HEK293 (cell line): Measurements from ENCODE around the gene IL12RB1.

Experiments used
- FEZF1 ChIP-seq: fragments of 450-650 bp; formaldehyde crosslinking; IDR thresholded peaks from 2 replicates; pipeline ENCODE4 v1.5.1; 2016; ENCODE audit warnings: missing biosample characterization, missing genetic modification characterization
- GLI4 ChIP-seq: fragments of 450-650 bp; formaldehyde crosslinking; IDR thresholded peaks from 2 replicates; pipeline ENCODE4 v1.5.1; 2016; ENCODE audit warnings: missing biosample characterization, missing genetic modification characterization
- HOXA7 ChIP-seq: sonication (generic); formaldehyde crosslinking; IDR thresholded peaks from 2 replicates; pipeline ENCODE4 v1.8.1; 2022; ENCODE audit warnings: missing genetic modification reagents, borderline replicate concordance
- KLF10 ChIP-seq: fragments of 450-650 bp; IDR thresholded peaks from 2 replicates; pipeline ENCODE4 v1.5.1; 2018; ENCODE audit warnings: missing biosample characterization, mild to moderate bottlenecking, missing genetic modification characterization
- TCF7L2 ChIP-seq: IDR thresholded peaks from 2 replicates; pipeline ENCODE4 v1.6.1; 2011; ENCODE audit warnings: low read depth, mild to moderate bottlenecking, inconsistent platforms, low read length, moderate library complexity, borderline replicate concordance
- WT1 ChIP-seq: fragments of 450-650 bp; formaldehyde crosslinking; IDR thresholded peaks from 2 replicates; pipeline ENCODE4 v1.5.1; 2016; ENCODE audit warnings: missing biosample characterization, missing genetic modification characterization
- ZBTB7A ChIP-seq: fragments of 450-650 bp; formaldehyde crosslinking; IDR thresholded peaks from 2 replicates; pipeline ENCODE4 v1.5.1; 2016; ENCODE audit warnings: low read depth, missing biosample characterization, missing genetic modification characterization
- ZNF202 ChIP-seq: fragments of 450-650 bp; formaldehyde crosslinking; IDR thresholded peaks from 2 replicates; pipeline ENCODE4 v1.5.1; 2016; ENCODE audit warnings: missing biosample characterization, missing genetic modification characterization, borderline replicate concordance
- ZNF302 ChIP-seq: fragments of 450-650 bp; formaldehyde crosslinking; IDR thresholded peaks from 2 replicates; pipeline ENCODE4 v1.5.1; 2016; ENCODE audit warnings: missing biosample characterization, missing genetic modification characterization, low read depth
- ZNF404 ChIP-seq: fragments of 450-650 bp; formaldehyde crosslinking; IDR thresholded peaks from 2 replicates; pipeline ENCODE4 v1.5.1; 2017; ENCODE audit warnings: missing biosample characterization, missing genetic modification characterization
- ZNF510 ChIP-seq: fragments of 450-650 bp; formaldehyde crosslinking; IDR thresholded peaks from 2 replicates; pipeline ENCODE4 v1.5.1; 2018; ENCODE audit warnings: mild to moderate bottlenecking, missing genetic modification characterization, missing biosample characterization; ENCODE audit not compliant: insufficient replicate concordance
- ZNF571 ChIP-seq: fragments of 450-650 bp; formaldehyde crosslinking; IDR thresholded peaks from 2 replicates; pipeline ENCODE4 v1.5.0; 2017; ENCODE audit warnings: missing biosample characterization, missing genetic modification characterization
- ZNF610 ChIP-seq: fragments of 450-650 bp; formaldehyde crosslinking; IDR thresholded peaks from 2 replicates; pipeline ENCODE4 v1.5.1; 2016; ENCODE audit warnings: missing biosample characterization, missing genetic modification characterization, borderline replicate concordance
- ZNF658 ChIP-seq: fragments of 450-650 bp; formaldehyde crosslinking; IDR thresholded peaks from 2 replicates; pipeline ENCODE4; 2016; ENCODE audit warnings: missing biosample characterization, missing genetic modification characterization
- ZNF76 ChIP-seq: fragments of 450-650 bp; formaldehyde crosslinking; IDR thresholded peaks from 2 replicates; pipeline ENCODE4; 2016; ENCODE audit warnings: low read depth, missing biosample characterization, missing genetic modification characterization, borderline replicate concordance
- TF ChIP-seq, protein P1 (sequence below): fragments of 450-650 bp; formaldehyde crosslinking; IDR thresholded peaks from 2 replicates; pipeline ENCODE4 v1.5.1; 2016; ENCODE audit warnings: missing biosample characterization, missing genetic modification characterization, low read depth
- TF ChIP-seq, protein P2 (sequence below): fragments of 450-650 bp; formaldehyde crosslinking; IDR thresholded peaks from 2 replicates; pipeline ENCODE4 v1.5.1; 2016; ENCODE audit warnings: missing biosample characterization, missing genetic modification characterization
- TF ChIP-seq, protein P3 (sequence below): fragments of 450-650 bp; formaldehyde crosslinking; IDR thresholded peaks from 2 replicates; pipeline ENCODE4 v1.5.1; 2016; ENCODE audit warnings: missing biosample characterization, missing genetic modification characterization, borderline replicate concordance
- TF ChIP-seq, protein P4 (sequence below): fragments of 450-650 bp; formaldehyde crosslinking; conservative IDR thresholded peaks from 2 replicates; pipeline ENCODE4 v1.5.1; 2016; ENCODE audit warnings: low read depth, missing biosample characterization, missing genetic modification characterization
- TF ChIP-seq, protein P5 (sequence below): fragments of 450-650 bp; formaldehyde crosslinking; IDR thresholded peaks from 2 replicates; pipeline ENCODE4 v1.5.1; 2017; ENCODE audit warnings: missing biosample characterization, mild to moderate bottlenecking, missing genetic modification characterization, moderate library complexity
- TF ChIP-seq, protein P6 (sequence below): fragments of 450-650 bp; formaldehyde crosslinking; IDR thresholded peaks from 2 replicates; pipeline ENCODE4 v1.5.1; 2016; ENCODE audit warnings: missing biosample characterization, missing genetic modification characterization
- TF ChIP-seq, protein P7 (sequence below): fragments of 450-650 bp; formaldehyde crosslinking; IDR thresholded peaks from 2 replicates; pipeline ENCODE4 v1.5.1; 2016; ENCODE audit warnings: missing biosample characterization, missing genetic modification characterization

The IL12RB1 gene

DNA sequence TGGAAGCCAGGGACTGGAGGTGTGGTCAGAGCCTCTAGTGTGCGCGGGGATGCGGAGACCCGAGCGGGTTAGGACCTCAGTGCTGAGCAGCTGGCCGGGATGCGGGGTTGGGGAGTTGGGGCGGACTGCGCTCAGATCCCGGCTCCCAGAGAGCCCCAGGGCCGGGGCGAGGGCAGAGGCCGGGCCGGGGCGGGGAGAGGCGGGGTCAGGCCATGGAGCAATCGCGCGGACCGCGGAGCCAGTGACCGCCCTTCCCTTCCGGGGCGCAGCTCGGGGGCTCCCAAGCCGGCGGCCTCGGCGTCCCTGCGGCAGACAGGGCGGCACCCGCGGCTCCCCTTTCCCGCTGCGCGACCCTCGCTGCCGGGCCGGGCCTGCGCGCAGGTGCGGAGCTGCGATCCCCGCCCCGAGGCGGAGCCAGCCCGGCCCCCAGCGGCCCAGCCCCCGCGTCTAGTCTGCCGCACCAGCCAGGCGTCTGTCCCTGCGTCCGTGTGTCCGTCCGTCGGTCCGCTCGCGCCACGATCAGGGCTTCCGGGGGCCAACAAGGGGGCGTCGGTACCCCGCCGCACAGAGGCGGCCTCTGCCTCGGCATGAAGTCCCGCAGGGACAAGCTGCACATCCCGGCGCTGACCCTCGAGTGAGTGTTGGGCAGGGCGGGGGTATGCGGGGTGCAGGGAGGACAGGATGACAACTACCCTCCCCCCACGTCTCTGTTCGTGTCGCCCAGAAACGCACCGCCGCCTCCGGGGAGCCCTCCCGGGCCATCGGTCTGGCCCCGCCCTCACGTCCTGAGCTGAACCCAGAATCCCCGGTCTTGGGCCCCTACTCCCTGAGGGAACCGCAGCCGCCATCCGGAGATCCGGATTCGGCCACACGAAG is 23.2 kb upstream of the IL12RB1 start (continued):
- TF ChIP-seq, protein P1, sequence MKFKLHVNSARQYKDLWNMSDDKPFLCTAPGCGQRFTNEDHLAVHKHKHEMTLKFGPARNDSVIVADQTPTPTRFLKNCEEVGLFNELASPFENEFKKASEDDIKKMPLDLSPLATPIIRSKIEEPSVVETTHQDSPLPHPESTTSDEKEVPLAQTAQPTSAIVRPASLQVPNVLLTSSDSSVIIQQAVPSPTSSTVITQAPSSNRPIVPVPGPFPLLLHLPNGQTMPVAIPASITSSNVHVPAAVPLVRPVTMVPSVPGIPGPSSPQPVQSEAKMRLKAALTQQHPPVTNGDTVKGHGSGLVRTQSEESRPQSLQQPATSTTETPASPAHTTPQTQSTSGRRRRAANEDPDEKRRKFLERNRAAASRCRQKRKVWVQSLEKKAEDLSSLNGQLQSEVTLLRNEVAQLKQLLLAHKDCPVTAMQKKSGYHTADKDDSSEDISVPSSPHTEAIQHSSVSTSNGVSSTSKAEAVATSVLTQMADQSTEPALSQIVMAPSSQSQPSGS (tag by site-specific recombination): no peak
- TF ChIP-seq ZNF658 (tag by site-specific recombination): no peak
- TF ChIP-seq, protein P2, sequence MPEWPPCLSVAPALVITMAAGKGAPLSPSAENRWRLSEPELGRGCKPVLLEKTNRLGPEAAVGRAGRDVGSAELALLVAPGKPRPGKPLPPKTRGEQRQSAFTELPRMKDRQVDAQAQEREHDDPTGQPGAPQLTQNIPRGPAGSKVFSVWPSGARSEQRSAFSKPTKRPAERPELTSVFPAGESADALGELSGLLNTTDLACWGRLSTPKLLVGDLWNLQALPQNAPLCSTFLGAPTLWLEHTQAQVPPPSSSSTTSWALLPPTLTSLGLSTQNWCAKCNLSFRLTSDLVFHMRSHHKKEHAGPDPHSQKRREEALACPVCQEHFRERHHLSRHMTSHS (tag by site-specific recombination): no peak
- 0 out of 2 replicates have a peak, but pooled peaks have one; percentile 27 for TF ChIP-seq ZBTB7A
- TF ChIP-seq ZNF404 (tag by site-specific recombination): no peak
- no peak for TF ChIP-seq ZNF571 (tag by site-specific recombination)
- no peak for TF ChIP-seq GLI4 (tag by site-specific recombination)
- no peak for TF ChIP-seq FEZF1 (tag by site-specific recombination)
- TF ChIP-seq ZNF610 (tag by site-specific recombination): no peak
- TF ChIP-seq HOXA7 (CRISPR knock-in tag): no peak
- TF ChIP-seq, protein P3, sequence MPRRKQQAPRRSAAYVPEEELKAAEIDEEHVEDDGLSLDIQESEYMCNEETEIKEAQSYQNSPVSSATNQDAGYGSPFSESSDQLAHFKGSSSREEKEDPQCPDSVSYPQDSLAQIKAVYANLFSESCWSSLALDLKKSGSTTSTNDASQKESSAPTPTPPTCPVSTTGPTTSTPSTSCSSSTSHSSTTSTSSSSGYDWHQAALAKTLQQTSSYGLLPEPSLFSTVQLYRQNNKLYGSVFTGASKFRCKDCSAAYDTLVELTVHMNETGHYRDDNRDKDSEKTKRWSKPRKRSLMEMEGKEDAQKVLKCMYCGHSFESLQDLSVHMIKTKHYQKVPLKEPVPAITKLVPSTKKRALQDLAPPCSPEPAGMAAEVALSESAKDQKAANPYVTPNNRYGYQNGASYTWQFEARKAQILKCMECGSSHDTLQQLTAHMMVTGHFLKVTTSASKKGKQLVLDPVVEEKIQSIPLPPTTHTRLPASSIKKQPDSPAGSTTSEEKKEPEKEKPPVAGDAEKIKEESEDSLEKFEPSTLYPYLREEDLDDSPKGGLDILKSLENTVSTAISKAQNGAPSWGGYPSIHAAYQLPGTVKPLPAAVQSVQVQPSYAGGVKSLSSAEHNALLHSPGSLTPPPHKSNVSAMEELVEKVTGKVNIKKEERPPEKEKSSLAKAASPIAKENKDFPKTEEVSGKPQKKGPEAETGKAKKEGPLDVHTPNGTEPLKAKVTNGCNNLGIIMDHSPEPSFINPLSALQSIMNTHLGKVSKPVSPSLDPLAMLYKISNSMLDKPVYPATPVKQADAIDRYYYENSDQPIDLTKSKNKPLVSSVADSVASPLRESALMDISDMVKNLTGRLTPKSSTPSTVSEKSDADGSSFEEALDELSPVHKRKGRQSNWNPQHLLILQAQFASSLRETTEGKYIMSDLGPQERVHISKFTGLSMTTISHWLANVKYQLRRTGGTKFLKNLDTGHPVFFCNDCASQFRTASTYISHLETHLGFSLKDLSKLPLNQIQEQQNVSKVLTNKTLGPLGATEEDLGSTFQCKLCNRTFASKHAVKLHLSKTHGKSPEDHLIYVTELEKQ (tag by site-specific recombination): no peak
- peak; percentile 75 for TF ChIP-seq KLF10 (tag by site-specific recombination)
- TF ChIP-seq, protein P4, sequence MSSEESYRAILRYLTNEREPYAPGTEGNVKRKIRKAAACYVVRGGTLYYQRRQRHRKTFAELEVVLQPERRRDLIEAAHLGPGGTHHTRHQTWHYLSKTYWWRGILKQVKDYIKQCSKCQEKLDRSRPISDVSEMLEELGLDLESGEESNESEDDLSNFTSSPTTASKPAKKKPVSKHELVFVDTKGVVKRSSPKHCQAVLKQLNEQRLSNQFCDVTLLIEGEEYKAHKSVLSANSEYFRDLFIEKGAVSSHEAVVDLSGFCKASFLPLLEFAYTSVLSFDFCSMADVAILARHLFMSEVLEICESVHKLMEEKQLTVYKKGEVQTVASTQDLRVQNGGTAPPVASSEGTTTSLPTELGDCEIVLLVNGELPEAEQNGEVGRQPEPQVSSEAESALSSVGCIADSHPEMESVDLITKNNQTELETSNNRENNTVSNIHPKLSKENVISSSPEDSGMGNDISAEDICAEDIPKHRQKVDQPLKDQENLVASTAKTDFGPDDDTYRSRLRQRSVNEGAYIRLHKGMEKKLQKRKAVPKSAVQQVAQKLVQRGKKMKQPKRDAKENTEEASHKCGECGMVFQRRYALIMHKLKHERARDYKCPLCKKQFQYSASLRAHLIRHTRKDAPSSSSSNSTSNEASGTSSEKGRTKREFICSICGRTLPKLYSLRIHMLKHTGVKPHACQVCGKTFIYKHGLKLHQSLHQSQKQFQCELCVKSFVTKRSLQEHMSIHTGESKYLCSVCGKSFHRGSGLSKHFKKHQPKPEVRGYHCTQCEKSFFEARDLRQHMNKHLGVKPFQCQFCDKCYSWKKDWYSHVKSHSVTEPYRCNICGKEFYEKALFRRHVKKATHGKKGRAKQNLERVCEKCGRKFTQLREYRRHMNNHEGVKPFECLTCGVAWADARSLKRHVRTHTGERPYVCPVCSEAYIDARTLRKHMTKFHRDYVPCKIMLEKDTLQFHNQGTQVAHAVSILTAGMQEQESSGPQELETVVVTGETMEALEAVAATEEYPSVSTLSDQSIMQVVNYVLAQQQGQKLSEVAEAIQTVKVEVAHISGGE (tag by site-specific recombination): peak; percentile 50; the same call in 1 of the 2 replicates
- TF ChIP-seq TCF7L2: no peak
- TF ChIP-seq, protein P5, sequence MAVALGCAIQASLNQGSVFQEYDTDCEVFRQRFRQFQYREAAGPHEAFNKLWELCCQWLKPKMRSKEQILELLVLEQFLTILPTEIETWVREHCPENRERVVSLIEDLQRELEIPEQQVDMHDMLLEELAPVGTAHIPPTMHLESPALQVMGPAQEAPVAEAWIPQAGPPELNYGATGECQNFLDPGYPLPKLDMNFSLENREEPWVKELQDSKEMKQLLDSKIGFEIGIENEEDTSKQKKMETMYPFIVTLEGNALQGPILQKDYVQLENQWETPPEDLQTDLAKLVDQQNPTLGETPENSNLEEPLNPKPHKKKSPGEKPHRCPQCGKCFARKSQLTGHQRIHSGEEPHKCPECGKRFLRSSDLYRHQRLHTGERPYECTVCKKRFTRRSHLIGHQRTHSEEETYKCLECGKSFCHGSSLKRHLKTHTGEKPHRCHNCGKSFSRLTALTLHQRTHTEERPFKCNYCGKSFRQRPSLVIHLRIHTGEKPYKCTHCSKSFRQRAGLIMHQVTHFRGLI: no peak
- no peak for TF ChIP-seq ZNF510 (tag by site-specific recombination)
- TF ChIP-seq ZNF76: no peak
- TF ChIP-seq, protein P6, sequence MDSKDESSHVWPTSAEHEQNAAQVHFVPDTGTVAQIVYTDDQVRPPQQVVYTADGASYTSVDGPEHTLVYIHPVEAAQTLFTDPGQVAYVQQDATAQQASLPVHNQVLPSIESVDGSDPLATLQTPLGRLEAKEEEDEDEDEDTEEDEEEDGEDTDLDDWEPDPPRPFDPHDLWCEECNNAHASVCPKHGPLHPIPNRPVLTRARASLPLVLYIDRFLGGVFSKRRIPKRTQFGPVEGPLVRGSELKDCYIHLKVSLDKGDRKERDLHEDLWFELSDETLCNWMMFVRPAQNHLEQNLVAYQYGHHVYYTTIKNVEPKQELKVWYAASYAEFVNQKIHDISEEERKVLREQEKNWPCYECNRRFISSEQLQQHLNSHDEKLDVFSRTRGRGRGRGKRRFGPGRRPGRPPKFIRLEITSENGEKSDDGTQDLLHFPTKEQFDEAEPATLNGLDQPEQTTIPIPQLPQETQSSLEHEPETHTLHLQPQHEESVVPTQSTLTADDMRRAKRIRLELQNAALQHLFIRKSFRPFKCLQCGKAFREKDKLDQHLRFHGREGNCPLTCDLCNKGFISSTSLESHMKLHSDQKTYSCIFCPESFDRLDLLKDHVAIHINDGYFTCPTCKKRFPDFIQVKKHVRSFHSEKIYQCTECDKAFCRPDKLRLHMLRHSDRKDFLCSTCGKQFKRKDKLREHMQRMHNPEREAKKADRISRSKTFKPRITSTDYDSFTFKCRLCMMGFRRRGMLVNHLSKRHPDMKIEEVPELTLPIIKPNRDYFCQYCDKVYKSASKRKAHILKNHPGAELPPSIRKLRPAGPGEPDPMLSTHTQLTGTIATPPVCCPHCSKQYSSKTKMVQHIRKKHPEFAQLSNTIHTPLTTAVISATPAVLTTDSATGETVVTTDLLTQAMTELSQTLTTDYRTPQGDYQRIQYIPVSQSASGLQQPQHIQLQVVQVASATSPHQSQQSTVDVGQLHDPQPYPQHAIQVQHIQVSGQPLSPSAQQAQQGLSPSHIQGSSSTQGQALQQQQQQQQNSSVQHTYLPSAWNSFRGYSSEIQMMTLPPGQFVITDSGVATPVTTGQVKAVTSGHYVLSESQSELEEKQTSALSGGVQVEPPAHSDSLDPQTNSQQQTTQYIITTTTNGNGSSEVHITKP (tag by site-specific recombination): peak; percentile 81
- TF ChIP-seq, protein P7, sequence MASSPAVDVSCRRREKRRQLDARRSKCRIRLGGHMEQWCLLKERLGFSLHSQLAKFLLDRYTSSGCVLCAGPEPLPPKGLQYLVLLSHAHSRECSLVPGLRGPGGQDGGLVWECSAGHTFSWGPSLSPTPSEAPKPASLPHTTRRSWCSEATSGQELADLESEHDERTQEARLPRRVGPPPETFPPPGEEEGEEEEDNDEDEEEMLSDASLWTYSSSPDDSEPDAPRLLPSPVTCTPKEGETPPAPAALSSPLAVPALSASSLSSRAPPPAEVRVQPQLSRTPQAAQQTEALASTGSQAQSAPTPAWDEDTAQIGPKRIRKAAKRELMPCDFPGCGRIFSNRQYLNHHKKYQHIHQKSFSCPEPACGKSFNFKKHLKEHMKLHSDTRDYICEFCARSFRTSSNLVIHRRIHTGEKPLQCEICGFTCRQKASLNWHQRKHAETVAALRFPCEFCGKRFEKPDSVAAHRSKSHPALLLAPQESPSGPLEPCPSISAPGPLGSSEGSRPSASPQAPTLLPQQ (tag by site-specific recombination): no peak
- no peak for TF ChIP-seq ZNF302 (tag by site-specific recombination)
- no peak for TF ChIP-seq WT1
- TF ChIP-seq ZNF202 (tag by site-specific recombination): no peak
